A673 (cell line): Measurements from ENCODE around the gene ADAMTS19. TPM values are rescaled to one million over a fixed set of nuclear protein-coding genes. Genes with fewer than 3 reads are reported as not detected.

ENCODE experiments used
- Bru-seq: library from RNA; stranded (reverse); fragments of 400-500 nt; gene quantifications from one replicate; lab custom pipeline; 2021; lab: Mats Ljungman, UMichigan
- BruChase-seq, 2 experiments: library from RNA; stranded (reverse); fragments of 400-500 nt; gene quantifications; one replicate each; lab custom pipeline; 2021; lab: Mats Ljungman, UMichigan
- BruUV-seq: library from RNA; stranded (reverse); fragments of 400-500 nt; replicated peaks from 2 replicates; lab custom pipeline; 2021; lab: Mats Ljungman, UMichigan
- CTCF ChIA-PET: fragments of 300-600 bp; sonication (Branson Sonifier 250); formaldehyde crosslinking; loops from one replicate; lab custom pipeline; 2022; ENCODE audit warnings: antibody characterized with exemption; lab: Charles Lee
- POLR2A ChIA-PET: fragments of 300-600 bp; sonication (Branson Sonifier 250); formaldehyde crosslinking; loops from one replicate; lab custom pipeline; 2022; ENCODE audit warnings: antibody characterized with exemption; ENCODE audit not compliant: low non-redundant PET; lab: Charles Lee
- DNase-seq: peaks from one replicate; pipeline ENCODE4 v3.0.0-alpha.2; 2015; ENCODE audit warnings: low spot score
- H3K27ac ChIP-seq: fragments of 200-600 bp; sonication (generic); 2 replicates; pipeline ENCODE4 v1.5.1; 2016; ENCODE audit warnings: mixed run types, low read depth, mild to moderate bottlenecking, mixed read lengths, antibody characterized with exemption, low read length; ENCODE audit not compliant: poor library complexity, severe bottlenecking
- H3K27me3 ChIP-seq: fragments of 200-600 bp; sonication (generic); replicated peaks from 2 replicates; pipeline ENCODE4 v1.6.1; 2017; ENCODE audit warnings: mixed run types, low read depth, mild to moderate bottlenecking, mixed read lengths, antibody characterized with exemption, low read length; ENCODE audit not compliant: insufficient read depth, poor library complexity
- H3K36me3 ChIP-seq: fragments of 200-600 bp; sonication (generic); 2 replicates; pipeline ENCODE4 v1.6.1; 2016; ENCODE audit warnings: mixed run types, mild to moderate bottlenecking, mixed read lengths, antibody characterized with exemption, low read length; ENCODE audit not compliant: insufficient read depth, poor library complexity, severe bottlenecking
- H3K4me1 ChIP-seq: fragments of 200-600 bp; sonication (generic); 2 replicates; pipeline ENCODE4 v1.6.1; 2017; ENCODE audit warnings: mixed run types, mild to moderate bottlenecking, mixed read lengths, antibody characterized with exemption, low read length; ENCODE audit not compliant: insufficient read depth, poor library complexity, severe bottlenecking
- H3K4me3 ChIP-seq: fragments of 200-600 bp; sonication (generic); 2 replicates; pipeline ENCODE4 v1.5.1; 2016; ENCODE audit warnings: low read depth, mixed run types, mild to moderate bottlenecking, mixed read lengths, low read length; ENCODE audit not compliant: poor library complexity, severe bottlenecking
- H3K9me3 ChIP-seq: fragments of 200-600 bp; sonication (generic); 2 replicates; pipeline ENCODE4 v1.6.1; 2016; ENCODE audit warnings: mixed run types, low read depth, mild to moderate bottlenecking, mixed read lengths, antibody characterized with exemption, low read length; ENCODE audit not compliant: poor library complexity, severe bottlenecking
- EZH2 ChIP-seq: fragments of 200-600 bp; sonication (generic); IDR thresholded peaks from 2 replicates; pipeline ENCODE4 v1.6.1; 2017; ENCODE audit warnings: borderline replicate concordance, low read depth, mild to moderate bottlenecking, mixed read lengths, antibody characterized with exemption, low read length; ENCODE audit not compliant: poor library complexity, severe bottlenecking
- intact Hi-C: fragments of 100-400 bp; cut with micrococcal nuclease; formaldehyde crosslinking; loops from one replicate; pipeline ENCODE4 v1.10.0; 2022; ENCODE audit not compliant: unreplicated experiment
- long read RNA-seq: library from polyadenylated mRNA; stranded (forward); transcript quantifications from one replicate; pipeline ENCODE4 v2.0.0, GENCODE V29; 2022
- total RNA-seq: library from RNA; stranded (reverse); gene quantifications from 2 replicates; pipeline ENCODE4 v1.2.3, GENCODE V29; 2021
- TF ChIP-seq, protein P1 (sequence below): fragments of 300-800, 200-600 bp; sonication (generic); conservative IDR thresholded peaks from 2 replicates; pipeline ENCODE4 v1.5.1; 2017; ENCODE audit warnings: low read depth, mild to moderate bottlenecking, antibody characterized with exemption, low read length, moderate library complexity, mixed read lengths

Gene ADAMTS19, protein sequence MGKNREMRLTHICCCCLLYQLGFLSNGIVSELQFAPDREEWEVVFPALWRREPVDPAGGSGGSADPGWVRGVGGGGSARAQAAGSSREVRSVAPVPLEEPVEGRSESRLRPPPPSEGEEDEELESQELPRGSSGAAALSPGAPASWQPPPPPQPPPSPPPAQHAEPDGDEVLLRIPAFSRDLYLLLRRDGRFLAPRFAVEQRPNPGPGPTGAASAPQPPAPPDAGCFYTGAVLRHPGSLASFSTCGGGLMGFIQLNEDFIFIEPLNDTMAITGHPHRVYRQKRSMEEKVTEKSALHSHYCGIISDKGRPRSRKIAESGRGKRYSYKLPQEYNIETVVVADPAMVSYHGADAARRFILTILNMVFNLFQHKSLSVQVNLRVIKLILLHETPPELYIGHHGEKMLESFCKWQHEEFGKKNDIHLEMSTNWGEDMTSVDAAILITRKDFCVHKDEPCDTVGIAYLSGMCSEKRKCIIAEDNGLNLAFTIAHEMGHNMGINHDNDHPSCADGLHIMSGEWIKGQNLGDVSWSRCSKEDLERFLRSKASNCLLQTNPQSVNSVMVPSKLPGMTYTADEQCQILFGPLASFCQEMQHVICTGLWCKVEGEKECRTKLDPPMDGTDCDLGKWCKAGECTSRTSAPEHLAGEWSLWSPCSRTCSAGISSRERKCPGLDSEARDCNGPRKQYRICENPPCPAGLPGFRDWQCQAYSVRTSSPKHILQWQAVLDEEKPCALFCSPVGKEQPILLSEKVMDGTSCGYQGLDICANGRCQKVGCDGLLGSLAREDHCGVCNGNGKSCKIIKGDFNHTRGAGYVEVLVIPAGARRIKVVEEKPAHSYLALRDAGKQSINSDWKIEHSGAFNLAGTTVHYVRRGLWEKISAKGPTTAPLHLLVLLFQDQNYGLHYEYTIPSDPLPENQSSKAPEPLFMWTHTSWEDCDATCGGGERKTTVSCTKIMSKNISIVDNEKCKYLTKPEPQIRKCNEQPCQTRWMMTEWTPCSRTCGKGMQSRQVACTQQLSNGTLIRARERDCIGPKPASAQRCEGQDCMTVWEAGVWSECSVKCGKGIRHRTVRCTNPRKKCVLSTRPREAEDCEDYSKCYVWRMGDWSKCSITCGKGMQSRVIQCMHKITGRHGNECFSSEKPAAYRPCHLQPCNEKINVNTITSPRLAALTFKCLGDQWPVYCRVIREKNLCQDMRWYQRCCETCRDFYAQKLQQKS
- total RNA-seq (not detected in 2 replicates), Bru-seq, nascent RNA (percentile 0 among the genes with signal in this experiment), BruChase-seq, experiment 1, labeled RNA remaining after a 2-hour chase (percentile 0 among the genes with signal in this experiment), BruChase-seq, experiment 2, labeled RNA remaining after a 6-hour chase (not detected)
- long read RNA-seq: 0 reads

DNA sequence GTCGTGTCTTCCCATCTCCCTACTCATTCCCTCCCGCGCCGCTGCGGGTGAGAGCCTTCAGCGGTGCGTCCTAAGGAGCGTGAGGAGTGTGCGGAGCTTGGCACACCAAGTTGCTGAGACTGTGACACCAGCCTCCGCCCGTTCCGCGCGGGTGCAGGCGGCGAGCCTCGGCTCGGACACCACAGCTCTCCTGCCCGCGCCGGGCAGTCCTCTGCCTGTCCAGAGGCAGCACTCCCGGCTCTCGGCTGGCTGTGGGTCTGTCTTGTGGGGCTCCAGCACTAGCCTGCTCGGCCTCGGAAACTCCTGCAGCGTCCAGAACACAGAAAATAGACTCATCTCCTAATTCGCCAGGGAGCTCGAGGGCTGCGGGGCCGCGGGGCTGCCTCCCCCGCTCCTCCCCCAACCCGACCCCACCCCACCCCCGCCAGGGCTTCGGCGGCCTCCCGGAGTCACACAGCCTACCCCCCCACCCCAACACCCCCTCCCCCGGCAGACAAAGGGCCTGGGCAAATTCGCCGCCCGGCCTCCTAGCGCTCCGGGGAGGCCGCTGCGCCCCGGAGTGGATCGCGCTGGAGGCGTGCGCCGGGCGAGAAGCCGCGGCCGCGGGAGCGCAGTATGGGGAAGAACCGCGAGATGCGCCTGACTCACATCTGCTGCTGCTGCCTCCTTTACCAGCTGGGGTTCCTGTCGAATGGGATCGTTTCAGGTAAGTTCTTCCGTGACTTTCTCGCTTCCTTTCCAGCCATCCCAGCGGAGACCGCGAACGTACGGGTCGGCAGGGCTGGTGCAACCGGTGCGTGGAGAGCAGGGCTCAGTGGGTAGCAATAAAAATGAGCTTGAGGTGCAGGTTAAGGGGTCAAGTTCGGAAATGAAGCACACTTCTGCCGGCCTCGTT, at the start of gene ADAMTS19:
ADAMTS19 (plus strand) TSS at position 522 of the 895 bp plus-strand sequence; CDS start at position 616, 94 bp downstream.
- Histone ChIP-seq H3K4me1 (peaks cover 8% of the 10 kb centered on the region), H3K27me3 (peaks cover 78% of the 10 kb centered on the region), H3K4me3 (peak within 1 kb of the TSS; percentile 25), H3K27ac (no peak within 1 kb of the TSS), H3K9me3 (no peaks in the 10 kb centered on the region), H3K36me3 (no peaks in the 10 kb centered on the region)
- TF ChIP-seq EZH2: peak; percentile 32
- TF ChIP-seq, protein P1, sequence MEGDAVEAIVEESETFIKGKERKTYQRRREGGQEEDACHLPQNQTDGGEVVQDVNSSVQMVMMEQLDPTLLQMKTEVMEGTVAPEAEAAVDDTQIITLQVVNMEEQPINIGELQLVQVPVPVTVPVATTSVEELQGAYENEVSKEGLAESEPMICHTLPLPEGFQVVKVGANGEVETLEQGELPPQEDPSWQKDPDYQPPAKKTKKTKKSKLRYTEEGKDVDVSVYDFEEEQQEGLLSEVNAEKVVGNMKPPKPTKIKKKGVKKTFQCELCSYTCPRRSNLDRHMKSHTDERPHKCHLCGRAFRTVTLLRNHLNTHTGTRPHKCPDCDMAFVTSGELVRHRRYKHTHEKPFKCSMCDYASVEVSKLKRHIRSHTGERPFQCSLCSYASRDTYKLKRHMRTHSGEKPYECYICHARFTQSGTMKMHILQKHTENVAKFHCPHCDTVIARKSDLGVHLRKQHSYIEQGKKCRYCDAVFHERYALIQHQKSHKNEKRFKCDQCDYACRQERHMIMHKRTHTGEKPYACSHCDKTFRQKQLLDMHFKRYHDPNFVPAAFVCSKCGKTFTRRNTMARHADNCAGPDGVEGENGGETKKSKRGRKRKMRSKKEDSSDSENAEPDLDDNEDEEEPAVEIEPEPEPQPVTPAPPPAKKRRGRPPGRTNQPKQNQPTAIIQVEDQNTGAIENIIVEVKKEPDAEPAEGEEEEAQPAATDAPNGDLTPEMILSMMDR: no peak
- ChIA-PET POLR2A (no interaction called here), CTCF (interaction anchor here (0.6 kb wide), 1 partner anchor 1671 kb away, joined by 5 read pairs; no protein-coding TSS in a partner anchor)
- BruUV-seq: no TSS peak
- intact Hi-C loops: no loop called here
- peak; percentile 37 for DNase-seq

DNA sequence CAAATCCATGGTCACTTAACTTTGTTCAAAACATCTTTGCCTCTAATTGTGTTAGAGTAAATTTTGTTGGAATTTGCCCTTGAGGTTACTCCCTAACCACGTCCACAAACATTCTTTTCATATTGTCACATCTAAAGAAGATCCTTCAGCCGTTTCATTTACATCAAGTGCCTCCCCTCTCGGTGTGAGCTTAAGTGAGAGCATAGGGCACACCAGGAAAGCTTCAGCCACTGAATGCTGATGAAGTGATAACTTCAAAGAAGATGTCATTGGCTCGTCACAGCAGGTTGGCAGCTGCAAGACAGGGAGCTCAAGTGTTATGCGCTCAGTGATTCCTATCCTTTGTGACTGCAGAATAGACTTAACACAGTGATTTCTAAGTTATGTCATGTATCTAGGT, 49.6 kb upstream of the ADAMTS19 start:
- no TSS peak for BruUV-seq
- POLR2A ChIA-PET: no interaction called here

More for the DNA sequence above, 49.6 kb upstream of the ADAMTS19 start:
- TF ChIP-seq, protein P1: no peak
- TF ChIP-seq EZH2: no peak
- CTCF ChIA-PET: no interaction called here
- H3K9me3 ChIP-seq: no peaks in the 10 kb centered on the region
- H3K27me3 ChIP-seq: peaks cover 27% of the 10 kb centered on the region
- no peak overlapping the region for H3K27ac ChIP-seq
- H3K36me3 ChIP-seq: no peaks in the 10 kb centered on the region
- H3K4me1 ChIP-seq: no peaks in the 10 kb centered on the region
- H3K4me3 ChIP-seq: no peak overlapping the region
- no peak for DNase-seq
- intact Hi-C loops: no loop called here
